MV-4-11 (cell line): ENCODE measurements around the gene TEKT2.

ENCODE experiments used
- DNase-seq: peaks from one replicate; lab custom pipeline; 2025; lab: John Stamatoyannopoulos, UW

Gene TEKT2

GRCh38 chr1:36087233-36088123 lies 3.6 kb downstream of the TEKT2 start:
- no peak for DNase-seq

- DNase-seq = no peak
Observed at GRCh38 chr1:36088265-36088576, 4.3 kb downstream of the TEKT2 start.

- DNase-seq = peak; percentile 79
Observed at GRCh38 chr1:36088577-36089392, 4.9 kb downstream of the TEKT2 start, which contains the start of gene ADPRS. Gene ADPRS, plus strand, starts transcription at chr1:36088892. Its CDS starts 13 bp downstream, at chr1:36088905.

- peak; percentile 51 for DNase-seq
Observed at GRCh38 chr1:36089393-36090121, 5.7 kb downstream of the TEKT2 start.

GRCh38 chr1:36091141-36091540 lies 7.2 kb downstream of the TEKT2 start:
- no peak for DNase-seq

GRCh38 chr1:36091698-36092097 lies 7.8 kb downstream of the TEKT2 start:
- no peak for DNase-seq

GRCh38 chr1:36092166-36092797 lies 8.4 kb downstream of the TEKT2 start:
- DNase-seq = no peak

- DNase-seq = no peak
Observed at GRCh38 chr1:36092798-36093185, 8.9 kb downstream of the TEKT2 start.

GRCh38 chr1:36093226-36093625 lies 9.3 kb downstream of the TEKT2 start:
- DNase-seq = no peak

GRCh38 chr1:36093929-36094328 lies 10.0 kb downstream of the TEKT2 start:
- DNase-seq = peak; percentile 33

GRCh38 chr1:36094621-36095061 lies 10.7 kb downstream of the TEKT2 start:
- no peak for DNase-seq

GRCh38 chr1:36095760-36096405 lies 12.0 kb downstream of the TEKT2 start:
- DNase-seq = peak; percentile 83

GRCh38 chr1:36096500-36097432 lies 12.9 kb downstream of the TEKT2 start:
- DNase-seq = no peak

- DNase-seq = no peak
Observed at GRCh38 chr1:36097693-36098585, 14.0 kb downstream of the TEKT2 start.

- no peak for DNase-seq
Observed at GRCh38 chr1:36098650-36099365, 14.9 kb downstream of the TEKT2 start.

GRCh38 chr1:36099681-36100341 lies 15.9 kb downstream of the TEKT2 start:
- peak; percentile 72 for DNase-seq

GRCh38 chr1:36100376-36100775 lies 16.5 kb downstream of the TEKT2 start:
- DNase-seq = no peak

- DNase-seq = no peak
Observed at GRCh38 chr1:36101546-36101945, 17.7 kb downstream of the TEKT2 start.
